SKM-1 (cell line): ENCODE results near the gene PPIL4.
"Not testable (repeated sequence)": the region's sequence is repeated elsewhere in the genome, so short reads cannot be mapped to it uniquely, and the experiment has no call there.

ENCODE experiments used
- DNase-seq: peaks from one replicate; lab custom pipeline; 2025; ENCODE audit not compliant: unreplicated experiment; lab: John Stamatoyannopoulos, UW

PPIL4 gene

GRCh38 chr6:149460249-149460648 lies 85.6 kb downstream of the PPIL4 start:
- not testable (repeated sequence) for DNase-seq

- no peak for DNase-seq
Measured at GRCh38 chr6:149459761-149460160, 86.1 kb downstream of the PPIL4 start.

- DNase-seq: no peak
Measured at GRCh38 chr6:149458806-149459205, 87.0 kb downstream of the PPIL4 start.

- no peak for DNase-seq
Measured at GRCh38 chr6:149458196-149458595, 87.6 kb downstream of the PPIL4 start.

GRCh38 chr6:149457316-149457884 lies 88.4 kb downstream of the PPIL4 start:
- DNase-seq: no peak

GRCh38 chr6:149456311-149457021 lies 89.4 kb downstream of the PPIL4 start:
- DNase-seq: no peak

GRCh38 chr6:149455031-149455732 lies 90.7 kb downstream of the PPIL4 start:
- no peak for DNase-seq
